Testis (tissue), 3 donors: ENCODE measurements around the gene NKAIN2. TPM values are rescaled to one million over a fixed set of nuclear protein-coding genes. Genes with fewer than 3 reads are reported as not detected.

ENCODE experiments used
- DNase-seq: peaks from one replicate; pipeline ENCODE4 v3.0.0-alpha.2; 2019
- H3K27ac ChIP-seq, 2 donors: fragments of 200-600 bp; sonication (generic); one replicate each; pipeline ENCODE4 v1.5.1; 2019
- H3K27me3 ChIP-seq: fragments of 200-600 bp; sonication (generic); one replicate; pipeline ENCODE4 v1.5.1; 2019
- H3K36me3 ChIP-seq: fragments of 200-600 bp; sonication (generic); one replicate; pipeline ENCODE4 v1.5.1; 2017; ENCODE audit warnings: low read depth; ENCODE audit errors: missing control alignments
- H3K4me1 ChIP-seq: fragments of 200-600 bp; sonication (generic); one replicate; pipeline ENCODE4 v1.5.1; 2019
- H3K4me3 ChIP-seq, 2 donors: fragments of 200-600 bp; sonication (generic); one replicate each; pipeline ENCODE4 v1.5.1; 2017 to 2019
- H3K9me3 ChIP-seq: fragments of 200-600 bp; sonication (generic); one replicate; pipeline ENCODE4 v1.5.1; 2017
- POLR2A ChIP-seq: fragments of 450-650 bp; IDR thresholded peaks from one replicate; pipeline ENCODE4 v1.6.1; 2017; ENCODE audit warnings: antibody characterized with exemption, mild to moderate bottlenecking, moderate library complexity
- WGBS, 2 donors: methylation state at CpG; one replicate each; pipeline ENCODE4 v1.1.5; 2018; 5-methylcytosine and 5-hydroxymethylcytosine counted together
- intact Hi-C: fragments of 100-400 bp; cut with DNase I; formaldehyde crosslinking; loops from one replicate; pipeline ENCODE4 v1.15.1; 2023; ENCODE audit warnings: low total_unique reads
- polyA plus RNA-seq: library from polyadenylated mRNA; stranded (reverse); fragments of 350-450 nt; fragmentation: Illumina TruSeq; extraction: RNeasy Lipid Tissue Mini Kit (QIAGEN cat#74804); gene quantifications from one replicate; pipeline ENCODE4 v1.2.3, GENCODE V29; 2014; ENCODE audit warnings: low read depth, low replicate concordance; ENCODE audit not compliant: insufficient read depth
- total RNA-seq, 2 donors: library from RNA; depleted of rRNA; stranded (reverse); fragments of >200 nt; gene quantifications; one replicate each; pipeline ENCODE4 v1.2.3, GENCODE V29; 2016
- TF ChIP-seq, protein P1 (sequence below), 3 experiments: fragments of 450-650 bp in 2 of 3; fragments of 200-600 bp in 1 of 3; sonication (generic) in 1 of 3; IDR thresholded peaks; one replicate each; pipeline ENCODE4 v1.5.1; 2016 to 2019; ENCODE audit warnings: antibody characterized with exemption in 3 of 3, mild to moderate bottlenecking in 2 of 3, moderate library complexity in 1 of 3

Gene NKAIN2
- total and polyA plus RNA-seq, 3 donors from 2014 or later = 0.56 to 1.1 (median 0.71) TPM

DNA sequence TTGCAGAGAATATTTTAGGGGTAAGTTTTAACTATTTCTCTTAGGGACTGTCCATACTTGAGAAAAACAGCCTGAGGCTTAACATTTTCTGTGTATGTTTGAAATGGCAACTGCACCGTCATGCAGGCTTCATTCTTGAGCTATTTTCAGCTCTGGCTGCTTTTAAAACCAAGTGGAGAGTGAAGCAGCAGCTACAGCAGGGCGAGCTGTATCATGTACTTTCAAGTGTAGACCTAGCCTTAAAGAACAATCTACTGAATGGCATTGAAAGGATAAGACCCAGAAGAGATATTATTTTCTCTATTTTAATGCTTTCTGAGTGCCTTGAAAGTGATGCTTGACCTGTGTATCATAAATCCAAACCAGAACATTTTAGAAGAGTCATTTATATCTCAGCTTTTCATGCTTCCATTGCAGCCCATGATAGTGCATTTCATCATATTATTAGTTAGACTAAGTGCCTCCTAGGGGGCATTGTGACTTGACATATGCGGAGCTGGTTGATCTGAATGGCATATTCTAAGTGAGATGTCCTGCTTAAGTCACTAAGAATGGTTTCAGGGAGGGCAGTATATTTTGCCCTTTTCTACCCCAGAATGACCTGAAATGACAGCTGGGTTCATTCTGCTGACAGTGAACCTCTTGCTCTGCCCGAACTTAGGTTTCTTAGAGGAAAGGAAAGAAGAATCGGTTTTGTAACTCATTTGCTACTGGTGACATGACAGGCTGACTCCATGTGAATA, 85.3 kb downstream of the NKAIN2 start:
- WGBS, 2 donors = 67 to 74% methylated on average over 5 of the region's 5 CpGs

GRCh38 chr6:123895346-123895745, 91.7 kb downstream of the NKAIN2 start:
- no peaks in the 10 kb centered on the region for H3K9me3 ChIP-seq
- 69 to 76% methylated on average over 1 of the region's 1 CpG for WGBS, 2 donors
- H3K4me3 ChIP-seq = no peak overlapping the region
- TF ChIP-seq, protein P1, sequence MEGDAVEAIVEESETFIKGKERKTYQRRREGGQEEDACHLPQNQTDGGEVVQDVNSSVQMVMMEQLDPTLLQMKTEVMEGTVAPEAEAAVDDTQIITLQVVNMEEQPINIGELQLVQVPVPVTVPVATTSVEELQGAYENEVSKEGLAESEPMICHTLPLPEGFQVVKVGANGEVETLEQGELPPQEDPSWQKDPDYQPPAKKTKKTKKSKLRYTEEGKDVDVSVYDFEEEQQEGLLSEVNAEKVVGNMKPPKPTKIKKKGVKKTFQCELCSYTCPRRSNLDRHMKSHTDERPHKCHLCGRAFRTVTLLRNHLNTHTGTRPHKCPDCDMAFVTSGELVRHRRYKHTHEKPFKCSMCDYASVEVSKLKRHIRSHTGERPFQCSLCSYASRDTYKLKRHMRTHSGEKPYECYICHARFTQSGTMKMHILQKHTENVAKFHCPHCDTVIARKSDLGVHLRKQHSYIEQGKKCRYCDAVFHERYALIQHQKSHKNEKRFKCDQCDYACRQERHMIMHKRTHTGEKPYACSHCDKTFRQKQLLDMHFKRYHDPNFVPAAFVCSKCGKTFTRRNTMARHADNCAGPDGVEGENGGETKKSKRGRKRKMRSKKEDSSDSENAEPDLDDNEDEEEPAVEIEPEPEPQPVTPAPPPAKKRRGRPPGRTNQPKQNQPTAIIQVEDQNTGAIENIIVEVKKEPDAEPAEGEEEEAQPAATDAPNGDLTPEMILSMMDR (IDR thresholded peaks at IDR 0.05) = no peak
- TF ChIP-seq POLR2A = no peak
- H3K27me3 ChIP-seq = no peaks in the 10 kb centered on the region
- H3K4me1 ChIP-seq = no peaks in the 10 kb centered on the region
- H3K27ac ChIP-seq = no peak overlapping the region
- no peaks in the 10 kb centered on the region for H3K36me3 ChIP-seq
- intact Hi-C loops = no loop called here
- no peak for DNase-seq

More for the DNA sequence above, 85.3 kb downstream of the NKAIN2 start:
- intact Hi-C loops = no loop called here
- Histone ChIP-seq H3K4me1 (no peaks in the 10 kb centered on the region), H3K27ac (no peak overlapping the region), H3K9me3 (no peaks in the 10 kb centered on the region), H3K4me3 (no peak overlapping the region), H3K36me3 (no peaks in the 10 kb centered on the region), H3K27me3 (no peaks in the 10 kb centered on the region)
- no peak for TF ChIP-seq POLR2A
- TF ChIP-seq, protein P1 (IDR thresholded peaks at IDR 0.05) = no peak
- DNase-seq = no peak

- Histone ChIP-seq H3K9me3 (no peaks in the 10 kb centered on the region), H3K27ac (no peak overlapping the region), H3K4me3 (no peak overlapping the region), H3K36me3 (no peaks in the 10 kb centered on the region), H3K4me1 (no peaks in the 10 kb centered on the region), H3K27me3 (no peaks in the 10 kb centered on the region)
- DNase-seq = no peak
- WGBS, 2 donors = 74 to 78% methylated on average over 6 of the region's 6 CpGs
- intact Hi-C loops = no loop called here
- TF ChIP-seq, protein P1 (IDR thresholded peaks at IDR 0.05) = no peak
- no peak for TF ChIP-seq POLR2A
Measured at GRCh38 chr6:123895806-123896205, 92.1 kb downstream of the NKAIN2 start.

GRCh38 chr6:123896869-123897268, 93.2 kb downstream of the NKAIN2 start:
- TF ChIP-seq POLR2A = no peak
- TF ChIP-seq, protein P1 (IDR thresholded peaks at IDR 0.05) = no peak
- H3K36me3 ChIP-seq = no peaks in the 10 kb centered on the region
- H3K27ac ChIP-seq = no peak overlapping the region
- no peak for DNase-seq
- intact Hi-C loops = no loop called here
- H3K9me3 ChIP-seq = no peaks in the 10 kb centered on the region
- H3K27me3 ChIP-seq = no peaks in the 10 kb centered on the region
- no peaks in the 10 kb centered on the region for H3K4me1 ChIP-seq
- H3K4me3 ChIP-seq = no peak overlapping the region

DNA sequence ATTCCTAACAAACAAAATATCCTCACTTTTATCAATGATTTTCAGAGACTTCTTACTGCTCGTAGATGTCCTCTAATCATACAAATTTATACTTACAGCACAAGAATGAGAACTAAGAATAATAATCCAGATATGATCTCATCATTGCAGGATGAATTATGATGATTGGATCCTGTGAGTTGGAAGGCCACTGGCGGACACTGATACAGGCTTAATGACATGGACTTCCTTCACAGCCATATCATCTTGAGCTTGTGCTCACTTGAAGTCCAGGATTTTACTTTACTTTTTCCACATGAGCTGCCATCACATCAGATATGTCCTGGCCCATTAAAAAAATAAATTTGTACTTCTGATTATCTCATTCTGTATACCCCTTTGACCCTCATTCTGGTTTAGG, 94.3 kb downstream of the NKAIN2 start:
- Histone ChIP-seq H3K9me3 (no peaks in the 10 kb centered on the region), H3K27me3 (no peaks in the 10 kb centered on the region), H3K4me3 (no peak overlapping the region), H3K4me1 (no peaks in the 10 kb centered on the region), H3K27ac (no peak overlapping the region), H3K36me3 (no peaks in the 10 kb centered on the region)
- no peak for DNase-seq
- intact Hi-C loops = no loop called here
- TF ChIP-seq, protein P1 (IDR thresholded peaks at IDR 0.05) = no peak
- no peak for TF ChIP-seq POLR2A
- 84 to 91% methylated on average over 2 of the region's 2 CpGs for WGBS, 2 donors
